ENCODE data around the gene RUNX2. TPM values are rescaled to one million over a fixed set of nuclear protein-coding genes. Genes with fewer than 3 reads are reported as not detected.

RUNX2 gene
- total RNA-seq, 4 donors from 2014 or later, result 0.78 to 2.0 (median 0.94) TPM

DNA sequence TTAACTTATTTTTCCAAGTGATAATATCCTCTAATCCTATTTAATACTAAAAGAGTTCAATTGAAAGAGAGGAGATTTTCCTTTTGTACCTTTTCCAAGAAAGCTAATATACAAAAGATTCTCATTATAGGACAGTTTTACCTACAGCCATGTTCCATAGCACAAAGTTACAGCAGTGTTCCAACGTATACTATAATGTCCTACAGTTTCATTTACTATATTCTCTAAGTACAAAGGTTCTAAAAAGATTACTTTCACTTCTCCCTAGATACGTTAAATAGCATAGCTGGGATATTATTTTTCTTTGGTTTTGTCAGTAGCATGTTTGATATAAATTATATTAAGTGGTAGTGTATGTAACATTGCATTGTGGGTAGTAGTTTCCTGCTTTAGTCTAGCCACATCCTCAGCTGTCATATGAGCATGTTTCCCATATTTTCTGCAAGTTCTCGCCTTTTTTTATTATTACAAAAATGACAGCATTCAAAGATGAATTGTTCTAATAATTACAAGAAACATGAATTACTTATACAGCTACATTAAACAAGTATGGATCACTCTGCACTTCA, 4.4 kb upstream of the RUNX2 start:
- no peaks in the 10 kb centered on the region for H3K27me3 ChIP-seq
- no peaks in the 10 kb centered on the region for H3K36me3 ChIP-seq
- no peak overlapping the region for H3K27ac ChIP-seq
- ATAC-seq, result no peak
- intact Hi-C loops (cut with DNase I; ENCODE audit: low total_unique reads) (no loop called here), in situ Hi-C loops (cut with MboI; ENCODE audit: low sequenced_read_pairs in 4 of 4) (no loop called here)
- TF ChIP-seq POLR2A (IDR thresholded peaks at IDR 0.05), result no peak
- H3K4me1 ChIP-seq, result no peaks in the 10 kb centered on the region
- no peak for DNase-seq
- no peak overlapping the region for H3K4me3 ChIP-seq
- H3K9me3 ChIP-seq, result no peaks in the 10 kb centered on the region

DNA sequence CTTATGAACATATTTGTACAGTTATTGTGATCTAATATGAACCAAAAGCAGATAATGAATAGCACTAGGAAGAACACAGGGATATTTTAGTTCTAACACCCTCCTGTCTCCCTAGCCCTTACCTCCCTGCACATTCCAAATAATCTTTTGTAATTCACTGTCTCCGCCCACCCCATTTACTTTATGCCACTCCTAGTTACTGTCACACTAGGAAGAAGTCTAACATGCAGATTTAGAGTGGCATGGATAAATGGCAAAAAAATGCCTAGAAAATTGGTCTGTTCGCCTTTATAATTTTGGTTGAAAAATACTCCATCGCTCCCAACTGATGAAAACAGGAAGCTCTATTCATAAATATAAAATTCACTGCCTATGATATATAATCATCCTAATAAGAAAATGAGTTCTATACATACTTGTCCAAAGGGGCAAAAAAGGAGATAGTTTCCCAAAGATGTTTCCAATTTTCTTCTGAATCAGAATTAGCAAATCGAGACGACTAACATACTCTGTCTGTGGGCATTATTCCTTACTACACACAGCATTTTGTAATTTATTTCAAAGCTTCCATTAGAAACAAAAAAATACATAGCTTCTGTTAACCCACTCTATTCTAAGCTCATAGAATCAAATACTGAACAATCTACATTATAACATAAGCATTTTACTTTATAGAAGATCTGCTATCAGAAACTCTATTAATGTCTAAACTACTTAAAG, 1.3 kb upstream of the RUNX2 start:
- no peak for ATAC-seq
- in situ Hi-C loops (cut with MboI; ENCODE audit: low sequenced_read_pairs in 4 of 4) (no loop called here), intact Hi-C loops (cut with DNase I; ENCODE audit: low total_unique reads) (no loop called here)
- Histone ChIP-seq H3K9me3 (no peaks in the 10 kb centered on the region), H3K36me3 (no peaks in the 10 kb centered on the region), H3K4me3 (no peak overlapping the region), H3K27me3 (no peaks in the 10 kb centered on the region), H3K4me1 (no peaks in the 10 kb centered on the region), H3K27ac (no peak overlapping the region)
- DNase-seq, result no peak
- no peak for TF ChIP-seq POLR2A (IDR thresholded peaks at IDR 0.05)
- TF ChIP-seq, protein P1, sequence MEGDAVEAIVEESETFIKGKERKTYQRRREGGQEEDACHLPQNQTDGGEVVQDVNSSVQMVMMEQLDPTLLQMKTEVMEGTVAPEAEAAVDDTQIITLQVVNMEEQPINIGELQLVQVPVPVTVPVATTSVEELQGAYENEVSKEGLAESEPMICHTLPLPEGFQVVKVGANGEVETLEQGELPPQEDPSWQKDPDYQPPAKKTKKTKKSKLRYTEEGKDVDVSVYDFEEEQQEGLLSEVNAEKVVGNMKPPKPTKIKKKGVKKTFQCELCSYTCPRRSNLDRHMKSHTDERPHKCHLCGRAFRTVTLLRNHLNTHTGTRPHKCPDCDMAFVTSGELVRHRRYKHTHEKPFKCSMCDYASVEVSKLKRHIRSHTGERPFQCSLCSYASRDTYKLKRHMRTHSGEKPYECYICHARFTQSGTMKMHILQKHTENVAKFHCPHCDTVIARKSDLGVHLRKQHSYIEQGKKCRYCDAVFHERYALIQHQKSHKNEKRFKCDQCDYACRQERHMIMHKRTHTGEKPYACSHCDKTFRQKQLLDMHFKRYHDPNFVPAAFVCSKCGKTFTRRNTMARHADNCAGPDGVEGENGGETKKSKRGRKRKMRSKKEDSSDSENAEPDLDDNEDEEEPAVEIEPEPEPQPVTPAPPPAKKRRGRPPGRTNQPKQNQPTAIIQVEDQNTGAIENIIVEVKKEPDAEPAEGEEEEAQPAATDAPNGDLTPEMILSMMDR (IDR thresholded peaks at IDR 0.05 in 4 of 5, conservative IDR thresholded peaks at IDR 0.05 in 1 of 5), result no peak

DNA sequence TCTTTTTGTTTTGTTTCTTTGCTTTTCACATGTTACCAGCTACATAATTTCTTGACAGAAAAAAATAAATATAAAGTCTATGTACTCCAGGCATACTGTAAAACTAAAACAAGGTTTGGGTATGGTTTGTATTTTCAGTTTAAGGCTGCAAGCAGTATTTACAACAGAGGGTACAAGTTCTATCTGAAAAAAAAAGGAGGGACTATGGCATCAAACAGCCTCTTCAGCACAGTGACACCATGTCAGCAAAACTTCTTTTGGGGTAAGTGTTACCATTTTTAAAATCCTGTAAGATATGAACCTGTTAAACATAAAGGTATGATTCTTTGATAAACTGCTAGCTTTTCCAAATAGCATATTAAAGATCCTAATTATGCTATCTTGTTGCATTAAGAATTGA, 393 bp downstream of the RUNX2 start:
- in situ Hi-C loops (cut with MboI; ENCODE audit: low sequenced_read_pairs in 4 of 4), result no loop called here
- DNase-seq (no peak), ATAC-seq (no peak)
- Histone ChIP-seq H3K27me3 (no peaks in the 10 kb centered on the region), H3K4me3 (no peak overlapping the region), H3K36me3 (no peaks in the 10 kb centered on the region), H3K4me1 (no peaks in the 10 kb centered on the region), H3K27ac (no peak overlapping the region), H3K9me3 (no peaks in the 10 kb centered on the region)
- TF ChIP-seq, protein P1 (IDR thresholded peaks at IDR 0.05 in 4 of 5, conservative IDR thresholded peaks at IDR 0.05 in 1 of 5), result no peak
- no peak for TF ChIP-seq POLR2A (IDR thresholded peaks at IDR 0.05)
- intact Hi-C loops (cut with DNase I; ENCODE audit: low total_unique reads), result no loop called here

DNA sequence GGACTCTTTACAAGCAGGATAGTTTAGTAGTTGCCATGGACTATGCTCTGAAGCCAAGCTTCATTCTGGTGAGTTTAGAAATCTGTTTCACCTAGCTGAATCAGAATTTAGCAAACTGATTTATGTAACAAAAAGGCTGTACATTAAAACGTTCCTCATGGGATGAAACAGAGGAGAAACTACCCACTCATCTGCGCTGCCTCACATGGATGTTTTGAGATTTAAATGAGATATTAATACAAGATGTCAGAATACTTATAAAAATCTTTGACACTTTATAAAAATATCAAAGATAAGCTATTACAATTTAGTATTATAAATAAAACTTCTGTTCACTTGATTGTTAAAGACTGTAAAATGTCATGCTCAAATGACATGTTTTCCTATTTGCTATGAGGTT, 16.8 kb downstream of the RUNX2 start:
- Histone ChIP-seq H3K27ac (no peak overlapping the region), H3K27me3 (no peaks in the 10 kb centered on the region), H3K36me3 (no peaks in the 10 kb centered on the region), H3K4me3 (no peak overlapping the region), H3K9me3 (no peaks in the 10 kb centered on the region), H3K4me1 (no peaks in the 10 kb centered on the region)
- in situ Hi-C loops (cut with MboI; ENCODE audit: low sequenced_read_pairs in 4 of 4), result no loop called here
- no peak for DNase-seq
- TF ChIP-seq, protein P1 (IDR thresholded peaks at IDR 0.05 in 4 of 5, conservative IDR thresholded peaks at IDR 0.05 in 1 of 5), result no peak
- no peak for TF ChIP-seq POLR2A (IDR thresholded peaks at IDR 0.05)
- no peak for ATAC-seq
- intact Hi-C loops (cut with DNase I; ENCODE audit: low total_unique reads), result no loop called here

DNA sequence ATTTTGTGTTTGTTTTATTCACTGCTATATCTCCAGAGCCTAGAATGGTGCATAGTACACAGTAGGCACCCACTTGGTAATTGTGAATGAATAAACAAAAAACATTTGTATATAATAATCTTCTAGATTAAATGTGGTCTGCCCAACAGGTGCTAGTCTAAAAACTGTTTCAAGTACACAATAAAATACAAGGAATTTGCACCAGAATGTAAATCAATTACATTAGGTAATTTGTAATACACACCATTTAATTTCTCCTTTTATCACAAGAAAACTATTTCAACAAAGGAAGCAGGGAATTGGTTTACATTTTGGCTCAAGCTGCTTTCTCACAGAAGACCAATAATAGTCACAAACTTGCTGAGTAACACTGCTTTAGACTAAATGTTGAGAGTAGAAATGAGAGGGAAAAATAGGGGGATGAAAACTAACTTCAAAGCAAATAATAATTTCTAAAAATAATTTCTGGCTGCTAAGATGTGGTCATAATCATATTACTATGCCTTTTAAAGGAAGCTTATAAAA, 22.1 kb downstream of the RUNX2 start:
- Histone ChIP-seq H3K27me3 (no peaks in the 10 kb centered on the region), H3K4me3 (no peak overlapping the region), H3K4me1 (peaks cover 4 to 5% of the 10 kb centered on the region in 2 donors), H3K36me3 (no peaks in the 10 kb centered on the region), H3K9me3 (no peaks in the 10 kb centered on the region), H3K27ac (no peak overlapping the region)
- intact Hi-C loops (cut with DNase I; ENCODE audit: low total_unique reads), result no loop called here
- in situ Hi-C loops (cut with MboI; ENCODE audit: low sequenced_read_pairs in 4 of 4), result no loop called here
- DNase-seq (no peak), ATAC-seq (no peak)
- TF ChIP-seq, protein P1 (IDR thresholded peaks at IDR 0.05 in 4 of 5, conservative IDR thresholded peaks at IDR 0.05 in 1 of 5), result no peak
- no peak for TF ChIP-seq POLR2A (IDR thresholded peaks at IDR 0.05)

All from gastrocnemius medialis (tissue), 4 donors.